GM19372 (cell line): ENCODE data around the gene CYP4F2.
"Not testable (repeated sequence)": the region's sequence is repeated elsewhere in the genome, so short reads cannot be mapped to it uniquely, and the experiment has no call there.

Experiments
- ATAC-seq: cut with Tn5 transposase; IDR thresholded peaks from one replicate; pipeline ENCODE4 v1.9.1; 2021; ENCODE audit warnings: mild to moderate bottlenecking, low read depth, moderate library complexity; ENCODE audit not compliant: unreplicated experiment

CYP4F2 gene

GRCh38 chr19:15900504-15900903 is 2.6 kb upstream of the CYP4F2 start:
- no peak for ATAC-seq

GRCh38 chr19:15900032-15900431 is 2.2 kb upstream of the CYP4F2 start:
- ATAC-seq = not testable (repeated sequence)

GRCh38 chr19:15899561-15899960 is 1.7 kb upstream of the CYP4F2 start:
- ATAC-seq = not testable (repeated sequence)

GRCh38 chr19:15897026-15897737 is 692 bp downstream of the CYP4F2 start:
- no peak for ATAC-seq

GRCh38 chr19:15895876-15896430 is 1.9 kb downstream of the CYP4F2 start:
- no peak for ATAC-seq

- no peak for ATAC-seq
Observed at GRCh38 chr19:15894359-15894758, 3.5 kb downstream of the CYP4F2 start.

GRCh38 chr19:15893477-15893876 is 4.4 kb downstream of the CYP4F2 start:
- no peak for ATAC-seq

GRCh38 chr19:15892012-15892411 is 5.9 kb downstream of the CYP4F2 start:
- no peak for ATAC-seq

- ATAC-seq = no peak
Observed at GRCh38 chr19:15891434-15891833, 6.4 kb downstream of the CYP4F2 start.

GRCh38 chr19:15889339-15889738 is 8.5 kb downstream of the CYP4F2 start:
- not testable (repeated sequence) for ATAC-seq

- no peak for ATAC-seq
Observed at GRCh38 chr19:15885919-15886318, 12.0 kb downstream of the CYP4F2 start.

GRCh38 chr19:15885167-15885566 is 12.7 kb downstream of the CYP4F2 start:
- no peak for ATAC-seq

GRCh38 chr19:15883329-15883728 is 14.5 kb downstream of the CYP4F2 start:
- not testable (repeated sequence) for ATAC-seq

GRCh38 chr19:15874821-15875474 is 22.9 kb downstream of the CYP4F2 start:
- ATAC-seq = no peak

- ATAC-seq = not testable (repeated sequence)
Observed at GRCh38 chr19:15873771-15874170, 24.1 kb downstream of the CYP4F2 start.

- ATAC-seq = no peak
Observed at GRCh38 chr19:15871570-15871969, 26.3 kb downstream of the CYP4F2 start.

- ATAC-seq = no peak
Observed at GRCh38 chr19:15869873-15870272, 28.0 kb downstream of the CYP4F2 start.

- no peak for ATAC-seq
Observed at GRCh38 chr19:15869109-15869555, 28.7 kb downstream of the CYP4F2 start.

GRCh38 chr19:15866636-15867035 is 31.2 kb downstream of the CYP4F2 start:
- no peak for ATAC-seq

- no peak for ATAC-seq
Observed at GRCh38 chr19:15864824-15865223, 33.0 kb downstream of the CYP4F2 start.

- no peak for ATAC-seq
Observed at GRCh38 chr19:15863272-15863671, 34.6 kb downstream of the CYP4F2 start.

GRCh38 chr19:15862444-15862843 is 35.4 kb downstream of the CYP4F2 start:
- no peak for ATAC-seq
